PC-9 (cell line): ENCODE measurements around the gene SRP9.

Experiments used
- CTCF ChIP-seq: fragments of 200-600 bp; sonication (generic); conservative IDR thresholded peaks from 2 replicates; pipeline ENCODE4 v1.6.1; 2017; ENCODE audit warnings: mixed run types, antibody characterized with exemption, mild to moderate bottlenecking, moderate library complexity
- EZH2 ChIP-seq: fragments of 200-600 bp; sonication (generic); IDR thresholded peaks from 2 replicates; pipeline ENCODE4 v1.8.0; 2017; ENCODE audit warnings: antibody characterized with exemption, low read depth

- no peak for TF ChIP-seq CTCF
- no peak for TF ChIP-seq EZH2
Observed at GRCh38 chr1:225824533-225824941, 46.9 kb downstream of the SRP9 start.
